Measurements from ENCODE around the gene MICAL2. TPM values are rescaled to one million over a fixed set of nuclear protein-coding genes. Genes with fewer than 3 reads are reported as not detected.

Gene MICAL2
- total RNA-seq, 1 donor from 2014 or later = 10.0 TPM

DNA sequence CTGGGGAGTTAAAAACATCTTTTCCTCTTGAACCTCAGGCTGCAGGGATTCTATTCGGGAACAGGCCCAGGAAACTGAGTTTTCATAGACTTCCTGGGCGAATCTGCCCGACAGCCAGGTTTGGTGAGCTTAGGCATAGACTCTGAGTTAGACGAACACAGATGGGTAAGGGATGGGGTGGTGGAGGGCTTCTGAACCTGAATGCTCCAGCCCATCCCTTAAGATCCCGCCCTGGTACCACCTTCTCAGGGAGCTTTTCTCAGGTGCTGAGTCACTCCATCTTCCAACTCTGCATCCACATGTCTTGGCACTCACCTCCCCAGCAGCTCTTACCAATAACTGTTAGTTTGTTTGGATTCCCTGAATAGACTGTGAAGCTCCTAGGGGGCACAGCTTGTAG lies 37.4 kb downstream of the MICAL2 start:
- Mint-ChIP-seq H3K4me1 (ENCODE audit: low read depth) (peaks cover 24% of the 10 kb centered on the region), H3K36me3 (ENCODE audit: insufficient read depth) (no peaks in the 10 kb centered on the region), H3K27ac (no peak overlapping the region), H3K27me3 (no peaks in the 10 kb centered on the region), H3K9me3 (ENCODE audit: low read depth) (no peaks in the 10 kb centered on the region), H3K4me3 (ENCODE audit: low read depth) (no peak overlapping the region)
- DNase-seq (ENCODE audit: low spot score, unreplicated experiment) = no peak
- TF ChIP-seq, protein P1, sequence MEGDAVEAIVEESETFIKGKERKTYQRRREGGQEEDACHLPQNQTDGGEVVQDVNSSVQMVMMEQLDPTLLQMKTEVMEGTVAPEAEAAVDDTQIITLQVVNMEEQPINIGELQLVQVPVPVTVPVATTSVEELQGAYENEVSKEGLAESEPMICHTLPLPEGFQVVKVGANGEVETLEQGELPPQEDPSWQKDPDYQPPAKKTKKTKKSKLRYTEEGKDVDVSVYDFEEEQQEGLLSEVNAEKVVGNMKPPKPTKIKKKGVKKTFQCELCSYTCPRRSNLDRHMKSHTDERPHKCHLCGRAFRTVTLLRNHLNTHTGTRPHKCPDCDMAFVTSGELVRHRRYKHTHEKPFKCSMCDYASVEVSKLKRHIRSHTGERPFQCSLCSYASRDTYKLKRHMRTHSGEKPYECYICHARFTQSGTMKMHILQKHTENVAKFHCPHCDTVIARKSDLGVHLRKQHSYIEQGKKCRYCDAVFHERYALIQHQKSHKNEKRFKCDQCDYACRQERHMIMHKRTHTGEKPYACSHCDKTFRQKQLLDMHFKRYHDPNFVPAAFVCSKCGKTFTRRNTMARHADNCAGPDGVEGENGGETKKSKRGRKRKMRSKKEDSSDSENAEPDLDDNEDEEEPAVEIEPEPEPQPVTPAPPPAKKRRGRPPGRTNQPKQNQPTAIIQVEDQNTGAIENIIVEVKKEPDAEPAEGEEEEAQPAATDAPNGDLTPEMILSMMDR (IDR thresholded peaks at IDR 0.05; ENCODE audit: unreplicated experiment) = no peak

DNA sequence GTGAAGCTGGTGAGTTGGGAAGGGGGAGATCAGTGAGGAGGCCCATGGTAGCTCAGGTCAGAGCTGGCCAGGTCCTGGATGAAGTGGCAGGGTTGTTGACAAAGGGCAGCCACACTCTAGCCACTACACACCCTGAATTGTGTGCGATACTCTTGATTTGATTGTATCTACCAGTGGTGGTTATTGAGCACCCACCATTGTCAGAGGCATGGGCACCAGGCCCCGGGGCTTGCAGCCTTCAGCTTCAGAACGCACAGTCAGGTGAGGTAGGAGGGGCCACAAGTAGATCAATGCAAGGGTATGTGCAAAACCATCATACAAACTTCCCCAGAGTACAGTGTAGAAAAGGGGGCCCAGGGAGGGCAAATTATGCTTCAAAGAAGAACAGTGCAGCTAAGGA lies 38.1 kb downstream of the MICAL2 start:
- no peaks in the 10 kb centered on the region for H3K27me3 Mint-ChIP-seq
- no peak overlapping the region for H3K27ac Mint-ChIP-seq
- H3K4me1 Mint-ChIP-seq (ENCODE audit: low read depth) = peaks cover 18% of the 10 kb centered on the region
- DNase-seq (ENCODE audit: low spot score, unreplicated experiment) = no peak
- no peaks in the 10 kb centered on the region for H3K36me3 Mint-ChIP-seq (ENCODE audit: insufficient read depth)
- no peak overlapping the region for H3K4me3 Mint-ChIP-seq (ENCODE audit: low read depth)
- TF ChIP-seq, protein P1 (IDR thresholded peaks at IDR 0.05; ENCODE audit: unreplicated experiment) = no peak
- no peaks in the 10 kb centered on the region for H3K9me3 Mint-ChIP-seq (ENCODE audit: low read depth)

DNA sequence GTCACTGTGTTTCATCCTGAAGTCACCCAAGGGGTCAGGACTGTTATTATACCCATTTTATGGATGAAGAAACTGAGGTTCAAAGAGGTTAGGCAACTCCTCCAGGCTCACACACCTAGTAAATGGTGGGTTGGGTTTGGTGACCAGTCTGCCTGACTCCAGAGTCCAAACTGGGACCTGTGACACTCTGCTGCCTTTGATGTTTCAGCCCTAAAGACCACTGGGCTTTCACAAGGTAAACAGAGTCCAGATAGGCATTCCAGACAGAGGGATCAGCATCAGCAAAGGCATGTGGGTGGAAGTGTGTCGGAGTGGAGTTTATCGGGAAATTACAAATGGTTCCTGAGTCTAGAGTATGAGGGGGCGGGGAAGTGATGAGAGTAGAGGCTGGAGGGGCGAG lies 38.5 kb downstream of the MICAL2 start:
- TF ChIP-seq, protein P1 (IDR thresholded peaks at IDR 0.05; ENCODE audit: unreplicated experiment) = no peak
- no peaks in the 10 kb centered on the region for H3K27me3 Mint-ChIP-seq
- H3K4me1 Mint-ChIP-seq (ENCODE audit: low read depth) = peaks cover 14% of the 10 kb centered on the region
- H3K4me3 Mint-ChIP-seq (ENCODE audit: low read depth) = no peak overlapping the region
- no peak overlapping the region for H3K27ac Mint-ChIP-seq
- no peak for DNase-seq (ENCODE audit: low spot score, unreplicated experiment)
- H3K9me3 Mint-ChIP-seq (ENCODE audit: low read depth) = no peaks in the 10 kb centered on the region
- H3K36me3 Mint-ChIP-seq (ENCODE audit: insufficient read depth) = no peaks in the 10 kb centered on the region

DNA sequence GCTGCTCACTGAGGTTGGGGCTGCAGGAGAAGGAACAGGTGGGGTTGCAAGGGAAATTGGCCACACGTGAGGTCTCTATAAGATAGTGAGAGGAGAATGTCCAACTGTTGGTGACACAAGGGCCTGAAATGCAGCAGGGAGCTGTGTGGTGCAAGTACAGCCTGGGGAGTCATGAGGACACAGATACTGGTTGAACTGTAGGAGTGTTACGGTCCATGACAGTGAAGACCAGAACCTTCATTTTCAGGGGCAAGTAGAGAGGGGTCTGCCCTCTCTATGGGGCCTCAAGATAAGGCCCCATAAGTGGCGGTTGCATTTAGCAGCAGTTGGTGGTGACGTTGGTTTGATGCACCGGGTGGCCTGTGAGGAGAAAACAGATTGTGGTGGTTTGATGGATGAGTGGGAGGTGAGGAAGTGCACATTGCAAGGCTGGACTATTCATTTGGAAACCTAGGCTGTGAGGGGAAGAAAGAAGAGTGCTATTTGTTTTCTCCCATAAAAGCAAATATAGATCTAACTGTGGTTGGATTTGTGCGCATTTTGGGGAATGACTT lies 39.4 kb downstream of the MICAL2 start:
- Mint-ChIP-seq H3K36me3 (ENCODE audit: insufficient read depth) (no peaks in the 10 kb centered on the region), H3K4me3 (ENCODE audit: low read depth) (no peak overlapping the region), H3K27ac (peak overlapping the region; percentile 0)

DNA sequence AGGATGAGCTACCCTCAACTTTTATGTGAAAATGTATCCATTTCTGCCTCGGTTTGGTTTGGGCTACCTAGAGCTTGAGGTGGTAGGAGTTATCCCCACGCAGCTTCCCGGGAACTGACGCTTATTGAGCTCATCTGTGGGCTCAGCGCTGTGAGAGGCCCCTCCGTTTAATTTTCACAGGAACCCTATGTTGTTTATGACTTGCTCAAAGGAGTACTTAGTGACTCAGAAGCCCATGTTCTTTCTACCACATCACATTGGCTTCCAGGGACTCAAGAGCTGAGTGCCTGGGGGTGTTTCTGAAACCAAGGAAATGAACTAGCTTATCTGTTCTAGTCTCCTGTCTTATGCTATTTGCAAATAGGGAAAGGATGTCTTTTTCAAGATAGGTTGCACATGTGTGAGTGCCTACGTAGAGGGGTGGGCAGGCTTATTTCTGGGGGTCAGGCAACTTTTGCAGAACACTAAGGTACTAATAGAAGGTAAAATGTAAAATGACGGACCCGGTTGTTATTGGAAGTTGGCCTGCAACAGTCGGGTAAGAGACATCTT lies 40.5 kb downstream of the MICAL2 start:
- Mint-ChIP-seq H3K4me1 (ENCODE audit: low read depth) (peaks cover 8% of the 10 kb centered on the region), H3K9me3 (ENCODE audit: low read depth) (no peaks in the 10 kb centered on the region), H3K4me3 (ENCODE audit: low read depth) (no peak overlapping the region), H3K27ac (no peak overlapping the region), H3K36me3 (ENCODE audit: insufficient read depth) (no peaks in the 10 kb centered on the region), H3K27me3 (peaks cover 2% of the 10 kb centered on the region)
- TF ChIP-seq, protein P1 (IDR thresholded peaks at IDR 0.05; ENCODE audit: unreplicated experiment) = no peak
- no peak for DNase-seq (ENCODE audit: low spot score, unreplicated experiment)

More for the DNA sequence above, 39.4 kb downstream of the MICAL2 start:
- no peaks in the 10 kb centered on the region for H3K9me3 Mint-ChIP-seq (ENCODE audit: low read depth)
- H3K4me1 Mint-ChIP-seq (ENCODE audit: low read depth) = peaks cover 8% of the 10 kb centered on the region
- no peak for DNase-seq (ENCODE audit: low spot score, unreplicated experiment)
- TF ChIP-seq, protein P1 (IDR thresholded peaks at IDR 0.05; ENCODE audit: unreplicated experiment) = no peak
- H3K27me3 Mint-ChIP-seq = no peaks in the 10 kb centered on the region
